Measurements from ENCODE around the gene GPA33. TPM values are rescaled to one million over a fixed set of nuclear protein-coding genes. Genes with fewer than 3 reads are reported as not detected.

The GPA33 gene
- total RNA-seq, 1 donor from 2014 or later = 0.91 TPM

GRCh38 chr1:167121375-167122120 is 31.4 kb upstream of the GPA33 start:
- intact Hi-C loops (cut with micrococcal nuclease) = no loop called here
- no peaks in the 10 kb centered on the region for H3K9me3 ChIP-seq (replicated peaks)

GRCh38 chr1:167120899-167121298 is 30.7 kb upstream of the GPA33 start:
- peaks cover 26% of the 10 kb centered on the region for H3K27me3 ChIP-seq (ENCODE audit: low read depth)
- intact Hi-C loops (cut with micrococcal nuclease) = no loop called here
- peaks cover 38% of the 10 kb centered on the region for H3K4me1 ChIP-seq
- DNase-seq = no peak
- no peaks in the 10 kb centered on the region for H3K9me3 ChIP-seq (replicated peaks)
- TF ChIP-seq CTCF (IDR thresholded peaks at IDR 0.05; ENCODE audit: borderline replicate concordance) = no peak
- no peak overlapping the region for H3K27ac ChIP-seq (replicated peaks)
- peaks cover 32% of the 10 kb centered on the region for H3K36me3 ChIP-seq
- H3K4me3 ChIP-seq = peak overlapping the region; percentile 46

More at GRCh38 chr1:167121375-167122120, 31.4 kb upstream of the GPA33 start:
- H3K36me3 ChIP-seq = peaks cover 38% of the 10 kb centered on the region
- no peak for DNase-seq
- TF ChIP-seq CTCF (IDR thresholded peaks at IDR 0.05; ENCODE audit: borderline replicate concordance) = no peak
- peaks cover 26% of the 10 kb centered on the region for H3K27me3 ChIP-seq (ENCODE audit: low read depth)
- H3K4me1 ChIP-seq = peaks cover 34% of the 10 kb centered on the region
- H3K4me3 ChIP-seq = peak overlapping the region; percentile 46
- no peak overlapping the region for H3K27ac ChIP-seq (replicated peaks)

- intact Hi-C loops (cut with micrococcal nuclease) = no loop called here
- Histone ChIP-seq H3K4me3 (no peak overlapping the region), H3K9me3 (replicated peaks) (no peaks in the 10 kb centered on the region), H3K36me3 (peaks cover 29% of the 10 kb centered on the region), H3K27ac (replicated peaks) (peak overlapping the region; percentile 48), H3K4me1 (peaks cover 42% of the 10 kb centered on the region), H3K27me3 (ENCODE audit: low read depth) (peaks cover 26% of the 10 kb centered on the region)
- TF ChIP-seq CTCF (IDR thresholded peaks at IDR 0.05; ENCODE audit: borderline replicate concordance) = no peak
- DNase-seq = no peak
These were observed 29.5 kb upstream of the GPA33 start for GRCh38 chr1:167119696-167120095.

- no peak for TF ChIP-seq CTCF (IDR thresholded peaks at IDR 0.05; ENCODE audit: borderline replicate concordance)
- intact Hi-C loops (cut with micrococcal nuclease) = no loop called here
- no peaks in the 10 kb centered on the region for H3K9me3 ChIP-seq (replicated peaks)
- peaks cover 26% of the 10 kb centered on the region for H3K36me3 ChIP-seq
- H3K4me1 ChIP-seq = peaks cover 42% of the 10 kb centered on the region
- H3K27me3 ChIP-seq (ENCODE audit: low read depth) = peaks cover 28% of the 10 kb centered on the region
- H3K27ac ChIP-seq (replicated peaks) = no peak overlapping the region
- DNase-seq = no peak
- no peak overlapping the region for H3K4me3 ChIP-seq
These were observed 28.0 kb upstream of the GPA33 start for GRCh38 chr1:167118188-167118587.

- H3K36me3 ChIP-seq = peaks cover 22% of the 10 kb centered on the region
- intact Hi-C loops (cut with micrococcal nuclease) = no loop called here
- TF ChIP-seq CTCF (IDR thresholded peaks at IDR 0.05; ENCODE audit: borderline replicate concordance) = no peak
These were observed 27.0 kb upstream of the GPA33 start for GRCh38 chr1:167117225-167117624.

More at GRCh38 chr1:167117225-167117624, 27.0 kb upstream of the GPA33 start:
- peaks cover 26% of the 10 kb centered on the region for H3K27me3 ChIP-seq (ENCODE audit: low read depth)
- H3K4me1 ChIP-seq = peaks cover 42% of the 10 kb centered on the region
- peak overlapping the region; percentile 13 for H3K27ac ChIP-seq (replicated peaks)
- no peak overlapping the region for H3K4me3 ChIP-seq
- H3K9me3 ChIP-seq (replicated peaks) = no peaks in the 10 kb centered on the region
- DNase-seq = no peak

Data from left ventricle myocardium inferior (tissue), 1 donor.